ENCODE measurements around the gene SCAI. TPM values are rescaled to one million over a fixed set of nuclear protein-coding genes. Genes with fewer than 3 reads are reported as not detected.

The SCAI gene
- total and polyA plus RNA-seq, 2 of the 4 experiments (the other 2 are of a cell fraction), result 3.6 to 14.5 TPM

DNA sequence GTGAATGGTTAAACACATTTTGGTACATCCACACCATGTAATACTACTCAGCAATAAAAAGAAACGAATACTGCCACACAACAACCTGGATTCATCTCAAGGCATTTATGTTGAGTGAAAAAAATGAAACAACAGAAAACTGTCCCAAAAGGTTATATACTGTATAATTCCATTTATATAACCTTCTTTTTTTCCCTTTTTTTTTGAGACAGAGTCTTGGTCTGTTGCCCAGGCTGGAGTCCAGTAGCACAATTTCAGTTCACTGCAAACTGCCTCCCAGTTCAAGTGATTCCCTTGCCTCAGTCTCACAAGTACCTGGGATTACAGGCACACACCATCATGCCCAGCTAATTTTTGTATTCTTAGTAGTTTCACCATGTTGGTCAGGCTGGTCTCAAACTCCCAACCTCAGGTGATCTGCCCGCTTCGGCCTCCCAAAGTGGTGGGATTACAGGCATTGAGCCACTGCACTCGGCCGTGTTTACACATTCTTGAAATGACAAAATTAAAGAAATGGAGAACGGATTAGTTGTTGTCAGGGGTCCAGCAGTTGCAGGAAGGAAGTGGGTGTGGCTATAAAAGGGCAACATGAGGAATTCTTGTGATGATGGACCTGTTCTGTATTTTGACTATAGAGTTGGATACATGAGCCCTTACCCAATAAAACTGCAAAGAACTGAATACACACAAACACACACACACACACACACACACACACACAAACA lies 28.9 kb upstream of the SCAI start (continued):
- TF ChIP-seq, protein P1, sequence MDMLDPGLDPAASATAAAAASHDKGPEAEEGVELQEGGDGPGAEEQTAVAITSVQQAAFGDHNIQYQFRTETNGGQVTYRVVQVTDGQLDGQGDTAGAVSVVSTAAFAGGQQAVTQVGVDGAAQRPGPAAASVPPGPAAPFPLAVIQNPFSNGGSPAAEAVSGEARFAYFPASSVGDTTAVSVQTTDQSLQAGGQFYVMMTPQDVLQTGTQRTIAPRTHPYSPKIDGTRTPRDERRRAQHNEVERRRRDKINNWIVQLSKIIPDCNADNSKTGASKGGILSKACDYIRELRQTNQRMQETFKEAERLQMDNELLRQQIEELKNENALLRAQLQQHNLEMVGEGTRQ (IDR thresholded peaks at IDR 0.05; ENCODE audit: low read depth, low read length), result no peak

DNA sequence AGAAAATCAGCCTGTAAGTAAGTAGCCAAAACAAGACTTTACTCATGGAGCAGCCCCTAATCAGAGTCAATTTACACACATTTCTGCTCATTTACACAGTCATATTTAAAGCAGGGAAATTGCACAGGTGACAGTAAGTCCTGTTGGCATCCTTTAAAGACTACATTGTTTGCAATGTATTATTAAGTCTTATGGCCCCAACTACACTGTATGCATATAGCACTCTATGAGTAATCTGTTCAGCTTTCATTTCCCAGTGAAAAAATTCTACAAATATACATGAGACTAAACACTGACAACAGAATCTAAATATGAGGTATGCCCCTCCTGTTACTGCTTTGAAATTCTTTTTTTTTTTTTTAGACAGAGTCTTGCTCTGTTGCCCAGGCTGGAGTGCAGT lies 26.6 kb upstream of the SCAI start:
- H3K36me3 ChIP-seq (ENCODE audit: control insufficient read depth, insufficient read depth, low read length), result peaks cover 2% of the 10 kb centered on the region; the same call in 1 of the 2 replicates
- dilution Hi-C loops (cut with HindIII; ENCODE audit: low sequenced_read_pairs, unreplicated experiment), result no loop called here

More for the DNA sequence above, 26.6 kb upstream of the SCAI start:
- Histone ChIP-seq H3K9me1 (ENCODE audit: insufficient read depth, low read length) (peaks cover 6% of the 10 kb centered on the region; the same call in 1 of the 2 replicates), H3K27ac (ENCODE audit: insufficient read depth, low read length) (no peak overlapping the region), H2AK9ac (replicated peaks; ENCODE audit: low read depth, low read length, poor library complexity) (no peak overlapping the region), H2BK120ac (ENCODE audit: low read depth, low read length) (no peak overlapping the region), H3K4me2 (ENCODE audit: low read depth, low read length) (no peak overlapping the region), H4K20me1 (ENCODE audit: insufficient read depth, low read length) (peaks cover 6% of the 10 kb centered on the region; the same call in 1 of the 2 replicates), H4K91ac (ENCODE audit: insufficient read depth, low read depth, low read length) (no peak overlapping the region), H4K8ac (ENCODE audit: low read depth in 2 of 2, low read length in 2 of 2) (no peak overlapping the region), H3K56ac (ENCODE audit: extremely low read depth, insufficient read depth, low read length) (no peak overlapping the region), H2BK20ac (ENCODE audit: low read depth, low read length) (no peak overlapping the region), H3K27me3 (ENCODE audit: control insufficient read depth, insufficient read depth, low read length) (no peaks in the 10 kb centered on the region), H3K18ac (ENCODE audit: low read depth, low read length) (no peak overlapping the region), H2AK5ac (ENCODE audit: low read depth, low read length) (no peak overlapping the region), H3K9me3 (ENCODE audit: control insufficient read depth, insufficient read depth, low read length) (no peaks in the 10 kb centered on the region), H2BK5ac (ENCODE audit: low read depth, low read length, poor library complexity, severe bottlenecking) (no peak overlapping the region), H3K9ac (ENCODE audit: low read depth, low read length) (no peak overlapping the region), H3K4ac (ENCODE audit: low read depth, low read length) (no peak overlapping the region), H3K14ac (replicated peaks; ENCODE audit: low read depth, low read length) (no peak overlapping the region), H3K79me1 (ENCODE audit: low read depth in 1 of 2, low read length in 2 of 2) (peaks cover 34 to 75% of the 10 kb centered on the region in 2 experiments), H2AFZ (replicated peaks; ENCODE audit: low read length, poor library complexity) (no peak overlapping the region), H3K23ac (ENCODE audit: low read depth, low read length) (no peak overlapping the region), H3K4me3 (ENCODE audit: insufficient read depth, low read depth, low read length) (no peak overlapping the region), H3K4me1 (ENCODE audit: control insufficient read depth, insufficient read depth, low read length) (peaks cover 15% of the 10 kb centered on the region), H2BK15ac (ENCODE audit: low read depth, low read length) (no peak overlapping the region), H4K5ac (ENCODE audit: low read depth, low read length) (no peak overlapping the region)
- ChIA-PET CTCF (interaction anchor here (0.6 to 1.0 kb wide), 4 partner anchors 8 to 80 kb away, joined by 3 to 6 read pairs (median 4); no protein-coding TSS in a partner anchor), POLR2A (ENCODE audit: unreplicated experiment) (no interaction called here)
- TF ChIP-seq, protein P1 (IDR thresholded peaks at IDR 0.05; ENCODE audit: low read depth, low read length), result no peak
- TF ChIP-seq MAZ (IDR thresholded peaks at IDR 0.05; ENCODE audit: borderline replicate concordance, low read depth, low read length), result no peak
- TF ChIP-seq, protein P2, sequence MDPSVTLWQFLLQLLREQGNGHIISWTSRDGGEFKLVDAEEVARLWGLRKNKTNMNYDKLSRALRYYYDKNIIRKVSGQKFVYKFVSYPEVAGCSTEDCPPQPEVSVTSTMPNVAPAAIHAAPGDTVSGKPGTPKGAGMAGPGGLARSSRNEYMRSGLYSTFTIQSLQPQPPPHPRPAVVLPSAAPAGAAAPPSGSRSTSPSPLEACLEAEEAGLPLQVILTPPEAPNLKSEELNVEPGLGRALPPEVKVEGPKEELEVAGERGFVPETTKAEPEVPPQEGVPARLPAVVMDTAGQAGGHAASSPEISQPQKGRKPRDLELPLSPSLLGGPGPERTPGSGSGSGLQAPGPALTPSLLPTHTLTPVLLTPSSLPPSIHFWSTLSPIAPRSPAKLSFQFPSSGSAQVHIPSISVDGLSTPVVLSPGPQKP (IDR thresholded peaks at IDR 0.05; ENCODE audit: borderline replicate concordance, low read depth, low read length), result no peak
- no peak for TF ChIP-seq RCOR1 (IDR thresholded peaks at IDR 0.05; ENCODE audit: insufficient replicate concordance, low read length)
- no peak for TF ChIP-seq SMC3 (IDR thresholded peaks at IDR 0.05; ENCODE audit: low read depth, low read length)
- no peak for TF ChIP-seq RAD21 (IDR thresholded peaks at IDR 0.05; ENCODE audit: low read length)
- TF ChIP-seq RFX5 (IDR thresholded peaks at IDR 0.05; ENCODE audit: low read depth, low read length), result no peak
- no peak for TF ChIP-seq POLR2A (IDR thresholded peaks at IDR 0.05; ENCODE audit: low read depth, low read length)
- TF ChIP-seq CEBPB (IDR thresholded peaks at IDR 0.05; ENCODE audit: low read depth, low read length), result no peak
- TF ChIP-seq NFE2L2 (IDR thresholded peaks at IDR 0.05; ENCODE audit: low read depth, low read length), result no peak
- no peak for TF ChIP-seq MAFK (IDR thresholded peaks at IDR 0.05; ENCODE audit: low read depth, low read length)
- ATAC-seq (ENCODE audit: low read depth) (peak; percentile 79), DNase-seq (peak; percentile 50)
- BruUV-seq (replicated peaks), result no TSS peak
- intact Hi-C loops (cut with micrococcal nuclease) (no loop called here), in situ Hi-C loops (cut with MboI; ENCODE audit: low sequenced_read_pairs) (no loop called here)
